GM23338 (cell line): Measurements from ENCODE around the gene CUX1. TPM values are rescaled to one million over a fixed set of nuclear protein-coding genes. Genes with fewer than 3 reads are reported as not detected.
A peak's percentile ranks its signal among the peaks of the same experiment; 100 is the strongest.

Experiments used
- ATAC-seq: fragments of 200-7000 bp; cut with Tn5 transposase; 3 replicates; pipeline ENCODE4 v1.9.1; 2020
- DNase-seq: peaks from one replicate; pipeline ENCODE4 v3.0.0-alpha.2; 2015; ENCODE audit warnings: low spot score
- H2AFZ ChIP-seq: fragments of 200-600 bp; sonication (generic); 2 replicates; pipeline ENCODE4 v1.8.0; 2016; ENCODE audit warnings: antibody characterized with exemption, mild to moderate bottlenecking, moderate library complexity
- H3F3A ChIP-seq: fragments of 200-600 bp; sonication (generic); replicated peaks from 2 replicates; pipeline ENCODE4 v1.8.0; 2017; ENCODE audit warnings: antibody characterized with exemption, mixed run types, low read depth
- H3K27ac ChIP-seq: fragments of 200-600 bp; sonication (generic); 2 replicates; pipeline ENCODE4 v1.6.1; 2016; ENCODE audit warnings: low read depth
- H3K27me3 ChIP-seq: fragments of 200-600 bp; sonication (generic); 2 replicates; pipeline ENCODE4 v1.8.0; 2016; ENCODE audit warnings: mild to moderate bottlenecking, mixed run types, moderate library complexity; ENCODE audit not compliant: insufficient read depth
- H3K36me3 ChIP-seq: fragments of 200-600 bp; sonication (generic); 2 replicates; pipeline ENCODE4 v1.8.0; 2016; ENCODE audit warnings: mild to moderate bottlenecking; ENCODE audit not compliant: insufficient read depth
- H3K4me1 ChIP-seq: fragments of 200-600 bp; sonication (generic); 2 replicates; pipeline ENCODE4 v1.8.0; 2016; ENCODE audit warnings: mild to moderate bottlenecking, moderate library complexity; ENCODE audit not compliant: insufficient read depth
- H3K4me2 ChIP-seq: fragments of 200-600 bp; sonication (generic); 2 replicates; pipeline ENCODE4 v1.7.1; 2017; ENCODE audit warnings: mixed run types
- H3K4me3 ChIP-seq: fragments of 200-600 bp; sonication (generic); 2 replicates; pipeline ENCODE4 v1.6.1; 2016; ENCODE audit warnings: mixed run types
- H3K79me2 ChIP-seq: fragments of 200-600 bp; sonication (generic); replicated peaks from 2 replicates; pipeline ENCODE4 v1.8.0; 2017; ENCODE audit warnings: mild to moderate bottlenecking; ENCODE audit not compliant: insufficient read depth
- H3K9me2 ChIP-seq: fragments of 200-600 bp; sonication (generic); 2 replicates; pipeline ENCODE4 v1.8.0; 2017; ENCODE audit not compliant: insufficient read depth
- H4K20me1 ChIP-seq: fragments of 200-600 bp; sonication (generic); replicated peaks from 2 replicates; pipeline ENCODE4 v1.8.0; 2017; ENCODE audit warnings: mild to moderate bottlenecking; ENCODE audit not compliant: insufficient read depth
- H3K27ac Mint-ChIP-seq: 2 replicates; pipeline ENCODE4 v1.8.0; 2020; ENCODE audit warnings: inconsistent platforms, mild to moderate bottlenecking, moderate library complexity, mixed read lengths
- H3K27me3 Mint-ChIP-seq: 3 replicates; pipeline ENCODE4 v1.8.0; 2022; ENCODE audit warnings: low read depth, mild to moderate bottlenecking, moderate library complexity, mixed read lengths, inconsistent platforms; ENCODE audit not compliant: insufficient read depth, poor library complexity
- H3K36me3 Mint-ChIP-seq: 3 replicates; pipeline ENCODE4 v1.8.0; 2021; ENCODE audit warnings: low read depth, mild to moderate bottlenecking, inconsistent platforms, moderate library complexity, mixed read lengths
- H3K4me1 Mint-ChIP-seq: 3 replicates; pipeline ENCODE4 v1.8.0; 2020; ENCODE audit warnings: mild to moderate bottlenecking, inconsistent platforms, mixed read lengths
- H3K4me3 Mint-ChIP-seq: 3 replicates; pipeline ENCODE4 v1.8.0; 2021; ENCODE audit warnings: moderate library complexity, mild to moderate bottlenecking, inconsistent platforms, mixed read lengths
- H3K9me3 Mint-ChIP-seq: 3 replicates; pipeline ENCODE4 v1.8.0; 2020; ENCODE audit warnings: moderate library complexity, mild to moderate bottlenecking, inconsistent platforms, mixed read lengths
- CREB1 ChIP-seq: fragments of 250-450 bp; sonication (Bioruptor Pico); IDR thresholded peaks from 2 replicates; pipeline ENCODE4 v1.5.0; 2020; ENCODE audit warnings: low read depth, mild to moderate bottlenecking, moderate library complexity
- CTCF ChIP-seq, 2 experiments: fragments of 200-600 bp in 1 of 2; sonication (generic) in 1 of 2; conservative IDR thresholded peaks; 2 replicates each; pipeline versions ENCODE4 v1.5.1 to v1.6.1; 2016 to 2017; ENCODE audit warnings: antibody characterized with exemption in 2 of 2, low read depth in 2 of 2, mild to moderate bottlenecking in 2 of 2, moderate library complexity in 1 of 2
- ETS1 ChIP-seq: IDR thresholded peaks from 2 replicates; pipeline ENCODE4 v1.6.1; 2016; ENCODE audit warnings: antibody characterized with exemption
- EZH2 ChIP-seq: fragments of 200-600 bp; sonication (generic); IDR thresholded peaks from one replicate; pipeline ENCODE4 v1.8.0; 2017; ENCODE audit warnings: antibody characterized with exemption, mild to moderate bottlenecking, low read depth; ENCODE audit not compliant: unreplicated experiment
- EZH2phosphoT487 ChIP-seq: fragments of 200-600 bp; sonication (generic); IDR thresholded peaks from one replicate; pipeline ENCODE4 v1.8.1; 2018; ENCODE audit warnings: antibody characterized with exemption; ENCODE audit not compliant: unreplicated experiment
- JUNB ChIP-seq: IDR thresholded peaks from one replicate; pipeline ENCODE4 v1.6.1; 2016; ENCODE audit warnings: antibody characterized with exemption; ENCODE audit not compliant: unreplicated experiment
- NANOG ChIP-seq: IDR thresholded peaks from 2 replicates; pipeline ENCODE4 v1.6.1; 2016; ENCODE audit warnings: antibody characterized with exemption, borderline replicate concordance
- POLR2AphosphoS5 ChIP-seq: IDR thresholded peaks from 2 replicates; pipeline ENCODE4 v1.6.1; 2016; ENCODE audit warnings: antibody characterized with exemption, low read depth
- REST ChIP-seq: IDR thresholded peaks from one replicate; pipeline ENCODE4 v1.6.1; 2018; ENCODE audit warnings: antibody characterized with exemption; ENCODE audit not compliant: unreplicated experiment
- STAT1 ChIP-seq: IDR thresholded peaks from one replicate; pipeline ENCODE4 v1.6.1; 2016; ENCODE audit warnings: antibody characterized with exemption; ENCODE audit not compliant: unreplicated experiment
- ZNF114 ChIP-seq: fragments of 250-450 bp; sonication (Bioruptor Pico); IDR thresholded peaks from 2 replicates; pipeline ENCODE4 v1.5.0; 2020; ENCODE audit warnings: mild to moderate bottlenecking, moderate library complexity
- ZNF331 ChIP-seq: fragments of 250-450 bp; sonication (Bioruptor Pico); IDR thresholded peaks from 2 replicates; pipeline ENCODE4 v1.5.0; 2020; ENCODE audit warnings: low read depth, mild to moderate bottlenecking, moderate library complexity
- ZNF462 ChIP-seq: fragments of 250-450 bp; sonication (Bioruptor Pico); IDR thresholded peaks from 2 replicates; pipeline ENCODE4 v1.5.0; 2020; ENCODE audit warnings: mild to moderate bottlenecking, moderate library complexity
- polyA plus RNA-seq: library from polyadenylated mRNA; unstranded; fragments of >200 nt; fragmentation: Nextera tagmentation; extraction: Ambion mirVana; gene quantifications from 2 replicates; pipeline ENCODE4 v1.2.1, GENCODE V29; 2016
- total RNA-seq: library from RNA; depleted of rRNA; stranded (reverse); fragments of >200 nt; shearing (Covaris generic); gene quantifications from 2 replicates; pipeline ENCODE4 v1.2.3, GENCODE V29; 2014

The CUX1 gene
- total and polyA plus RNA-seq, 2 experiments from 2014 or later: 49.9 to 64.0 TPM

GRCh38 chr7:102075126-102075525 is 257.7 kb downstream of the CUX1 start:
- Mint-ChIP-seq H3K27me3 (peaks cover 14% of the 10 kb centered on the region), H3K9me3 (peaks cover 5% of the 10 kb centered on the region; the same call in 2 of the 3 replicates), H3K4me1 (peaks cover 39% of the 10 kb centered on the region), H3K36me3 (peaks cover 42% of the 10 kb centered on the region), H3K4me3 (no peak overlapping the region), H3K27ac (no peak overlapping the region; the same call in 1 of the 2 replicates)
- no peak for TF ChIP-seq NANOG
- no peak for TF ChIP-seq REST
- no peak for TF ChIP-seq ETS1
- no peak for TF ChIP-seq EZH2
- TF ChIP-seq ZNF114 (CRISPR knock-in tag): no peak
- no peak for TF ChIP-seq EZH2phosphoT487
- TF ChIP-seq JUNB: no peak
- TF ChIP-seq STAT1: no peak
- TF ChIP-seq CREB1 (CRISPR knock-in tag): no peak
- no peak for TF ChIP-seq POLR2AphosphoS5
- no peak for TF ChIP-seq ZNF462 (CRISPR knock-in tag)
- TF ChIP-seq CTCF (conservative IDR thresholded peaks at IDR 0.05; ENCODE audit: low read depth in 2 of 2): no peak
- TF ChIP-seq ZNF331 (CRISPR knock-in tag): no peak
- H3K4me2 ChIP-seq: no peak overlapping the region
- H3K9me2 ChIP-seq: no peaks in the 10 kb centered on the region
- ATAC-seq (no peak), DNase-seq (no peak)
- no peak overlapping the region for H2AFZ ChIP-seq
- no peaks in the 10 kb centered on the region for H3K27me3 ChIP-seq
- H3K4me1 ChIP-seq: peaks cover 23% of the 10 kb centered on the region
- H4K20me1 ChIP-seq: no peaks in the 10 kb centered on the region; the same call in none of the 2 replicates
- H3F3A ChIP-seq: 0 out of 2 replicates have a peak, but pooled peaks cover 5% of the 10 kb centered on the region
- no peaks in the 10 kb centered on the region; the same call in 1 of the 2 replicates for H3K36me3 ChIP-seq
- no peak overlapping the region for H3K4me3 ChIP-seq
- peak overlapping the region; percentile 14; the same call in 1 of the 2 replicates for H3K27ac ChIP-seq
- H3K79me2 ChIP-seq: no peaks in the 10 kb centered on the region; the same call in none of the 2 replicates
